Gastrocnemius medialis (tissue), 4 donors: ENCODE results near the gene TBC1D5.

Experiments used
- POLR2A ChIP-seq, 2 donors: fragments of 450-650 bp; IDR thresholded peaks; one replicate each; pipeline ENCODE4 v1.6.1; 2017; ENCODE audit warnings: antibody characterized with exemption in 2 of 2, mild to moderate bottlenecking in 2 of 2, moderate library complexity in 2 of 2
- TF ChIP-seq, protein P1 (sequence below), 5 experiments: fragments of 450-650 bp in 3 of 5; fragments of 200-600 bp in 2 of 5; sonication (generic) in 2 of 5; IDR thresholded peaks in 4 of 5; conservative IDR thresholded peaks in 1 of 5; 1 replicate in 4 of 5; 2 replicates in 1 of 5; pipeline ENCODE4 v1.5.1; 2016 to 2019; ENCODE audit warnings: antibody characterized with exemption in 5 of 5, mild to moderate bottlenecking in 3 of 5, moderate library complexity in 3 of 5

DNA sequence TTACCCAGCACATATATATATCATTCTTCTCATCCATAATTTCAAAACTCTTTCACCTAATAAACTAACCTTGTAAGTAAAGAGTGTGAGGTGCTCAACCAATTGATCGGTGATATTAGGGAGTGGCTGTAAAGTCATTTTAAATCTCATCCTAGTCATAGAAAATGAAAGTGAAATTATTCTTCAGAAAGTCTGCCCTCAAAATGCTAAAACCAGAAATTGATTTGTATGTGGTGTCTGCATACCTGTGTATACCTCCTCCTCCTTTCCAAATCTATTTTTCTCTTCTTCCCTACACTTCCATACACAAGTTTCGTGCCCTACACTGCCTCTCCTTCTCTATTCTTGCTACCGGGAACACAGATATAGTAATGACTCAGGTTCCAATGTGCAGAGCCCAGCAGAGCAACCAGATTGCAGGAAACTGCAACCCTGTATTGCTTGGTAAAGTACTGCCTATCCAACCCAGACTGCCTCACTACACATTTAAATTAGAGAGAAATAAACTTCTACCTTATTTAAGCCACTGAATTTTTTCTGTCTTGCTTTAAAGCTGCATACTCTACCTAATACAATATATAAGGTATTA lies 7.4 kb upstream of the TBC1D5 start:
- TF ChIP-seq, protein P1, sequence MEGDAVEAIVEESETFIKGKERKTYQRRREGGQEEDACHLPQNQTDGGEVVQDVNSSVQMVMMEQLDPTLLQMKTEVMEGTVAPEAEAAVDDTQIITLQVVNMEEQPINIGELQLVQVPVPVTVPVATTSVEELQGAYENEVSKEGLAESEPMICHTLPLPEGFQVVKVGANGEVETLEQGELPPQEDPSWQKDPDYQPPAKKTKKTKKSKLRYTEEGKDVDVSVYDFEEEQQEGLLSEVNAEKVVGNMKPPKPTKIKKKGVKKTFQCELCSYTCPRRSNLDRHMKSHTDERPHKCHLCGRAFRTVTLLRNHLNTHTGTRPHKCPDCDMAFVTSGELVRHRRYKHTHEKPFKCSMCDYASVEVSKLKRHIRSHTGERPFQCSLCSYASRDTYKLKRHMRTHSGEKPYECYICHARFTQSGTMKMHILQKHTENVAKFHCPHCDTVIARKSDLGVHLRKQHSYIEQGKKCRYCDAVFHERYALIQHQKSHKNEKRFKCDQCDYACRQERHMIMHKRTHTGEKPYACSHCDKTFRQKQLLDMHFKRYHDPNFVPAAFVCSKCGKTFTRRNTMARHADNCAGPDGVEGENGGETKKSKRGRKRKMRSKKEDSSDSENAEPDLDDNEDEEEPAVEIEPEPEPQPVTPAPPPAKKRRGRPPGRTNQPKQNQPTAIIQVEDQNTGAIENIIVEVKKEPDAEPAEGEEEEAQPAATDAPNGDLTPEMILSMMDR (IDR thresholded peaks at IDR 0.05 in 4 of 5, conservative IDR thresholded peaks at IDR 0.05 in 1 of 5), result no peak
- no peak for TF ChIP-seq POLR2A (IDR thresholded peaks at IDR 0.05)
